OCI-LY3 (cell line): ENCODE results near the gene CEP70.
A peak's percentile ranks its signal among the peaks of the same experiment; 100 is the strongest.

Source experiments
- H2AFZ ChIP-seq: fragments of 200-600, 300-600 bp; shearing (Covaris generic); 2 replicates; pipeline ENCODE4 v1.6.0; 2014; ENCODE audit warnings: antibody characterized with exemption, low read depth, low read length
- H3K27ac ChIP-seq: fragments of 200-600, 300-600 bp; sonication (generic); 2 replicates; pipeline ENCODE4 v1.5.1; 2014; ENCODE audit warnings: mild to moderate bottlenecking, low read length, moderate library complexity, mixed read lengths
- H3K27me3 ChIP-seq: fragments of 200-600, 300-600 bp; sonication (generic); 2 replicates; pipeline ENCODE4 v1.6.1; 2014; ENCODE audit warnings: low read depth, low read length, mixed read lengths
- H3K36me3 ChIP-seq: fragments of 200-600, 300-600 bp; sonication (generic); replicated peaks from 2 replicates; pipeline ENCODE3; 2014; ENCODE audit warnings: low read depth, low read length, mixed read lengths
- H3K4me1 ChIP-seq: fragments of 300-600, 200-600 bp; sonication (generic); 2 replicates; pipeline ENCODE4 v1.6.1; 2014; ENCODE audit warnings: low read length, mixed read lengths
- H3K4me2 ChIP-seq: fragments of 200-600, 300-600 bp; sonication (generic); 2 replicates; pipeline ENCODE4 v1.6.1; 2014; ENCODE audit warnings: low read length, mixed read lengths
- H3K4me3 ChIP-seq: fragments of 300-600, 200-600 bp; sonication (generic); 2 replicates; pipeline ENCODE4 v1.5.1; 2014; ENCODE audit warnings: antibody characterized with exemption, mild to moderate bottlenecking, low read length, moderate library complexity
- H3K79me2 ChIP-seq: fragments of 300-600, 200-600 bp; shearing (Covaris generic); 2 replicates; pipeline ENCODE4 v1.6.1; 2014; ENCODE audit warnings: mild to moderate bottlenecking, low read length, mixed read lengths
- H3K9ac ChIP-seq: fragments of 300-600, 200-600 bp; shearing (Covaris generic); 2 replicates; pipeline ENCODE4 v1.6.0; 2014; ENCODE audit warnings: mild to moderate bottlenecking, low read length, moderate library complexity
- H3K9me3 ChIP-seq: fragments of 200-600, 300-600 bp; shearing (Covaris generic); 2 replicates; pipeline ENCODE4 v1.6.1; 2014; ENCODE audit warnings: low read length, mixed read lengths; ENCODE audit not compliant: insufficient read depth
- H4K20me1 ChIP-seq: fragments of 200-600, 300-600 bp; sonication (generic); 2 replicates; pipeline ENCODE4 v1.6.1; 2016; ENCODE audit warnings: low read length, mixed read lengths; ENCODE audit not compliant: insufficient read depth
- CTCF ChIP-seq: fragments of 200-600, 300-600 bp; sonication (generic); IDR thresholded peaks from 2 replicates; pipeline ENCODE4 v1.5.1; 2014; ENCODE audit warnings: antibody characterized with exemption, low read length, low read depth
- EZH2phosphoT487 ChIP-seq: fragments of 200-600 bp; shearing (Covaris generic); IDR thresholded peaks from 2 replicates; pipeline ENCODE4 v1.6.1; 2018; ENCODE audit warnings: antibody characterized with exemption, mixed run types, low read depth

Gene CEP70

GRCh38 chr3:138479438-138479863, 114.6 kb downstream of the CEP70 start:
- TF ChIP-seq EZH2phosphoT487 (no peak), CTCF (peak; percentile 85)
- Histone ChIP-seq H3K36me3 (no peaks in the 10 kb centered on the region), H3K9ac (no peak overlapping the region), H3K79me2 (no peaks in the 10 kb centered on the region), H3K27ac (no peak overlapping the region), H3K9me3 (no peaks in the 10 kb centered on the region), H2AFZ (0 out of 2 replicates have a peak overlapping the region, but pooled peaks have one; percentile 12), H4K20me1 (no peaks in the 10 kb centered on the region), H3K4me1 (no peaks in the 10 kb centered on the region), H3K27me3 (0 out of 2 replicates have a peak, but pooled peaks cover 4% of the 10 kb centered on the region), H3K4me2 (no peak overlapping the region), H3K4me3 (no peak overlapping the region)

- no peak for TF ChIP-seq CTCF
- no peak for TF ChIP-seq EZH2phosphoT487
- Histone ChIP-seq H3K9me3 (no peaks in the 10 kb centered on the region), H2AFZ (no peak overlapping the region), H3K36me3 (no peaks in the 10 kb centered on the region), H3K4me2 (no peak overlapping the region), H3K9ac (no peak overlapping the region), H3K4me1 (no peaks in the 10 kb centered on the region), H3K79me2 (no peaks in the 10 kb centered on the region), H3K27ac (no peak overlapping the region), H3K27me3 (0 out of 2 replicates have a peak, but pooled peaks cover 4% of the 10 kb centered on the region), H4K20me1 (no peaks in the 10 kb centered on the region), H3K4me3 (no peak overlapping the region)
These were observed 116.3 kb downstream of the CEP70 start for GRCh38 chr3:138477801-138478200.

DNA sequence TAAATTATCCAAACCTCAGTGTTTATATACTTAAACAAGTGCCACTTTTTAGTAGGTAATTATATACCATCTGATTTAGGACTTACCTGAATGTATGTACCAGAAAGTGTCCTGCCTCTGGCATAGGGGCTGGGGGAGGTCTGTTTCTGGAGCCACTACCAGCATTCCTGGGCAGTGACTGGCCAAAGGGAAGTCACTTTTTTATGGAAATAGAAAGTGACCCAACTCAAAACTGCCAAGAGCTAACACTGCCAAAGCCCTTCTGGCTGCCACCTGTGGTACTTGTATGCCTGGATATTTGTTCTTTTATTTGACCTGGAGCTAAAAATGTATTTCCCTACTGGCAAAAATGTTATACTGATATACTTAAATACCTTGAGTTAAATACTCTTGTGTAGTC, 116.9 kb downstream of the CEP70 start:
- Histone ChIP-seq H3K27ac (no peak overlapping the region), H3K4me1 (no peaks in the 10 kb centered on the region)
- TF ChIP-seq CTCF, result no peak

DNA sequence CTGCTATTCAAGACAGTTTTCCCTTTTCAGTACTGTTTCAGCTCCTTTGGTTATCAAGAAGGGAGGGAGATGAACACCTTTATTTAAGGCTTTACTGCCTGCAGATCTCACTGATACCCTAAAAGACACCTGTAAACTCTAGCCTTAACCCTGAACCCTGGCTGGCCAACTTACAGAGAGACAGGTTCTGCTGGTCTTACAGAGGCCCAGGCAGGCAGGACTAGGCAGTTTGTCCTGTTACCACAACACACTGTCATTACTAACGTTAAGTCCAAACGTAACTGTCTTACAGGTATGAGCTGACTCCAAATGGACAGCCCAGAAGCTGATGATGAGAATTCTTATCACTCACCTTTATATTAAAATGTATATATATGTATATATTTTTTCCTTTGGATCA, 117.5 kb downstream of the CEP70 start:
- H3K27me3 ChIP-seq, result 0 out of 2 replicates have a peak, but pooled peaks cover 4% of the 10 kb centered on the region

More for the DNA sequence above, 116.9 kb downstream of the CEP70 start:
- Histone ChIP-seq H4K20me1 (no peaks in the 10 kb centered on the region), H3K9me3 (no peaks in the 10 kb centered on the region), H3K4me2 (no peak overlapping the region), H3K4me3 (no peak overlapping the region), H3K27me3 (0 out of 2 replicates have a peak, but pooled peaks cover 4% of the 10 kb centered on the region), H3K79me2 (no peaks in the 10 kb centered on the region), H3K9ac (no peak overlapping the region), H3K36me3 (no peaks in the 10 kb centered on the region), H2AFZ (no peak overlapping the region)

More for the DNA sequence above, 117.5 kb downstream of the CEP70 start:
- no peak overlapping the region for H3K9ac ChIP-seq
- no peaks in the 10 kb centered on the region for H3K4me1 ChIP-seq
- TF ChIP-seq EZH2phosphoT487 (no peak), CTCF (no peak)
- no peak overlapping the region for H3K27ac ChIP-seq
- no peaks in the 10 kb centered on the region for H4K20me1 ChIP-seq
- no peaks in the 10 kb centered on the region for H3K9me3 ChIP-seq
- no peak overlapping the region for H2AFZ ChIP-seq
- no peaks in the 10 kb centered on the region for H3K36me3 ChIP-seq
- H3K79me2 ChIP-seq, result no peaks in the 10 kb centered on the region
- no peak overlapping the region for H3K4me2 ChIP-seq
- H3K4me3 ChIP-seq, result no peak overlapping the region
